ENCODE results near the gene GPC6.
A peak's percentile ranks its signal among the peaks of the same experiment; 100 is the strongest.

The GPC6 gene

DNA sequence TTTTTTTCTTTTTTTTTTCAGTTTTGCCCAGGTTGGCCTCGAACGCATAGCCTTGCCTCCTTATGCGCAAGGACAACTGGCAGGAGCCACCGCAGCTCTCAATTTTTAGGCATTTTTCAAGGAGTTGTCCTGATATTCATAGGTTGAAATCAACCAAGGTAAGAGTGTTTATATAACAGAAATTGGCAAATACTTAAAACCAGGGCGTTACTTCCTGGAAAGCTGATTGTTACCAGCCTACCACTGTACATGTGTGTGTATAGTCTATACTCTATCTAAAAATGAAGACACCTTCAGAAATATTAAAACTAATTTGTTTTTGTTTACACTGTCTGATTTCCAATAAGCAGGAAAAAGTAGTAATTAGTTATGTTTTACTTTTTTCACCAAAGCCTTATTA lies 39.2 kb downstream of the GPC6 start:
- Mint-ChIP-seq H3K4me1 (peaks cover 26% of the 10 kb centered on the region), H3K27ac (no peak overlapping the region), H3K27me3 (ENCODE audit: low read depth, poor library complexity) (peaks cover 3% of the 10 kb centered on the region), H3K9me3 (no peaks in the 10 kb centered on the region), H3K36me3 (ENCODE audit: low read depth) (no peaks in the 10 kb centered on the region), H3K4me3 (no peak overlapping the region)
- DNase-seq, result no peak
- TF ChIP-seq, protein P1, sequence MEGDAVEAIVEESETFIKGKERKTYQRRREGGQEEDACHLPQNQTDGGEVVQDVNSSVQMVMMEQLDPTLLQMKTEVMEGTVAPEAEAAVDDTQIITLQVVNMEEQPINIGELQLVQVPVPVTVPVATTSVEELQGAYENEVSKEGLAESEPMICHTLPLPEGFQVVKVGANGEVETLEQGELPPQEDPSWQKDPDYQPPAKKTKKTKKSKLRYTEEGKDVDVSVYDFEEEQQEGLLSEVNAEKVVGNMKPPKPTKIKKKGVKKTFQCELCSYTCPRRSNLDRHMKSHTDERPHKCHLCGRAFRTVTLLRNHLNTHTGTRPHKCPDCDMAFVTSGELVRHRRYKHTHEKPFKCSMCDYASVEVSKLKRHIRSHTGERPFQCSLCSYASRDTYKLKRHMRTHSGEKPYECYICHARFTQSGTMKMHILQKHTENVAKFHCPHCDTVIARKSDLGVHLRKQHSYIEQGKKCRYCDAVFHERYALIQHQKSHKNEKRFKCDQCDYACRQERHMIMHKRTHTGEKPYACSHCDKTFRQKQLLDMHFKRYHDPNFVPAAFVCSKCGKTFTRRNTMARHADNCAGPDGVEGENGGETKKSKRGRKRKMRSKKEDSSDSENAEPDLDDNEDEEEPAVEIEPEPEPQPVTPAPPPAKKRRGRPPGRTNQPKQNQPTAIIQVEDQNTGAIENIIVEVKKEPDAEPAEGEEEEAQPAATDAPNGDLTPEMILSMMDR (IDR thresholded peaks at IDR 0.05), result no peak

DNA sequence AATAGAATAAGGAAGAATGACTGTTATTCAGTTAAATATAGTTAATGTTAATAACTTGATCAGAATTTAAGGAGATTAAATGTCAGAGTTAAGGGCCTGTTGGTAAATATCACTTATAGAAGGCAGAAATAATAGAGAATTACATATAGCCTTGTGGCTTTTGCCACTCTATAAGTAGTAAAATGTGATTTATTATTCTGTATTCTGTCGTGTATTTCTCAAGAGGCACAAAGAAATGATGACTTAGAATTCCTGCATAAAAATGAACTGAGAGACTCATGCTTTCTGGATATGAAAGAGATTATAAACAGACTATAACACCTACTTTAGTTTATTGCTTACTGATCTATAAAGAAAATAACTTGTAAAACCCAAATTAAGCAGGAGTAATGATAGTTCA lies 40.1 kb downstream of the GPC6 start:
- no peak overlapping the region for H3K4me3 Mint-ChIP-seq
- H3K27ac Mint-ChIP-seq, result no peak overlapping the region
- no peaks in the 10 kb centered on the region for H3K36me3 Mint-ChIP-seq (ENCODE audit: low read depth)
- H3K4me1 Mint-ChIP-seq, result peaks cover 28% of the 10 kb centered on the region
- DNase-seq, result no peak
- H3K27me3 Mint-ChIP-seq (ENCODE audit: low read depth, poor library complexity), result peaks cover 3% of the 10 kb centered on the region
- TF ChIP-seq, protein P1 (IDR thresholded peaks at IDR 0.05), result no peak
- H3K9me3 Mint-ChIP-seq, result no peaks in the 10 kb centered on the region

DNA sequence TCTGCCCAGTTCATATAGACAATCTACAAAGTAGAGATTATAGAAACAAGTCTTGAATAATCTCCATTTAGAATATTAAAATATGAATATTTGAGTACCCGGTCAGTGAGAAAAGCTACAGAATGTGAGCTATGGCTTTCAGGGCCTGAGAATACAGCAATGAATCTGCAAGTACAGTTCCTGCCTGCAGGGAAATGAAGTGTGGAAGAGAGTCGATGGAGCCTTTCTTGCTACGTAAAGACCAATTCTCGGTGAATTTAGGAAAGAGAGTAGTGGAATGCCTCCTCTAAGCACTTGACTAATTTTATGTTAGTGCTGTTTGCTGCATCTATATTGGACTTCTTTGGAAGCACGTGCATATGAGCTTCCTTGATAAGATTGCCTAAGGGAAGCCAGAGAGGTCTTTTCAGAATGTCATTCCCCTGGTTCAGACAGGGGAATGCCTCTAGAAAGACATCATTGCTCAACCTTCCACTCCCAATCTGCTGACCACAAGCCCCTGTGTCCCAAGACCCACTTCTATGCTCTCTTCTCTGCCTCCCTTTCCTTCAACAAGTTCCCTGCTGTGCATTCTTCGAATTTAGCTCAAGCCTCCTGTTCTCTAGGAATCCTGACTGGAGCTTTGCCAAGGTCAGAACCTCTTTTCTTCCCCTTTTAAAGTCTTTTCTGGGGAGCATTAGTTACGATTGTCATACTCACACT lies 41.9 kb downstream of the GPC6 start:
- TF ChIP-seq, protein P1 (IDR thresholded peaks at IDR 0.05), result no peak
- Mint-ChIP-seq H3K9me3 (no peaks in the 10 kb centered on the region), H3K36me3 (ENCODE audit: low read depth) (no peaks in the 10 kb centered on the region), H3K27ac (peak overlapping the region; percentile 84), H3K27me3 (ENCODE audit: low read depth, poor library complexity) (no peaks in the 10 kb centered on the region), H3K4me3 (no peak overlapping the region), H3K4me1 (peaks cover 17% of the 10 kb centered on the region)
- DNase-seq, result no peak

DNA sequence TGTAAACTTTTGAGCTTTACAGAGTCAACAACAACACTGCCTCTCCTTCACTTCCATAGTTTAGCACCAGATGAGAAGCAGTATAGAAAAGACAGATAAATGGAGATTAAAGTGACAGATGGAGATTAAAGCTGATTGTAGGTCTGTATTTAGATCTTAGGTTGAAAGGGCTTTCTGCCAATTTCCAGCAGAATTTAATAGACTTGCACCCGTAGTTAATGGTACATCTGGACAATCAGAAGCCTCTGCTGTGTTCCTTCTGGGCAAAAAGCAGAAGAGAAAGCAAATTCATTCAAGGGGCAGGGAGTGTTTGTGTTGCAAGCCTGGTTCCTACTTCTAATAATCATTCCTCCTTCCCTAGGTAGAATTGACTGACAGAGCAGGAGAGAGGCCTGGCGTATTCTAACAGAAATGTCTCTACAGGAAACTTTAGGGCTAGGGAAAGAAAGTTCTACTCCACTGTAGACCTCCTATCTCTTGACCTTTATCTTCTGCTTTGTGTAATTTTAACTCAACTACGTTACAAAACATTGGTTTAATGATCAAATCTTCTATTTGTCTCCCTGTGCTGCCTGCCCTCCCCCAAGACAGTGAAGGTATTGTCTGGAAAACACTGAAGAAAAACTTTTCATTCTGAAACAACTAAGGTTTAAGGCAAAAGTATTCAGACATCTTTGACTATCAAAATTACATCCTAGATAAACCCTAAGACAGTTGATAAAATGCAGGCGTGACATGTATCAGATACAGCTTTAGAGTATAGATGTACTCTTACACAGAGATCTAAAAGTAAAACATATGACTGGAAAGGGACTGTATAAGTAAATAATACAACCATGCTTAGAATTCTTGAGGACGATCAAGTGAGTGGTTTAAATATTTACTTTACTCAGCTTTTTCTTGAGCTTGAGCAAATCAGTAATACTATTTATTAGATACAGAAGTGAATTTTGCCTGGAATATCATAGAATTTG lies 44.4 kb downstream of the GPC6 start:
- no peak for DNase-seq
- H3K36me3 Mint-ChIP-seq (ENCODE audit: low read depth), result no peaks in the 10 kb centered on the region
- no peaks in the 10 kb centered on the region for H3K27me3 Mint-ChIP-seq (ENCODE audit: low read depth, poor library complexity)
- no peaks in the 10 kb centered on the region for H3K9me3 Mint-ChIP-seq
- peak overlapping the region; percentile 43 for H3K27ac Mint-ChIP-seq
- TF ChIP-seq, protein P1 (IDR thresholded peaks at IDR 0.05), result no peak
- H3K4me3 Mint-ChIP-seq, result no peak overlapping the region
- peaks cover 18% of the 10 kb centered on the region for H3K4me1 Mint-ChIP-seq

DNA sequence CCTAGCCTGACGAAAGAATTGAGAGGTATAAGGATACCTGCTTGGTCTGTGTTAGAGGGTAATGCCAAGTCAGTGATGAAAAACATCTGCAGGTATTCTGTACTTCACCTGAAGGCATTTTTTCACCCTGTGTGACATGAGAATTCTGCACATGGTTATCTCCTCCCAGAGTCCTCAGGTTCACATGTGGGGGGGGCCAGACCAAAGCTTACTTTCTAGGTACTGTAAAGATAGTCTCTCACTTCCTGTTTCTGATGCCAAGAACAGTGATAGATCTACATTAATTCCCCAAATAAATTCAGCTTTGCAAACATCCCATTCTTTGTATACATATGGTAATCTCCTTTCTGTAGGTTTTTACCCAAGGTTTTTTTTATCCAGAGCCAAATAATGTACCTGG lies 53.4 kb downstream of the GPC6 start:
- no peaks in the 10 kb centered on the region for H3K9me3 Mint-ChIP-seq
- H3K4me1 Mint-ChIP-seq, result peaks cover 10% of the 10 kb centered on the region
- no peaks in the 10 kb centered on the region for H3K36me3 Mint-ChIP-seq (ENCODE audit: low read depth)
- DNase-seq, result no peak
- H3K4me3 Mint-ChIP-seq, result no peak overlapping the region
- H3K27ac Mint-ChIP-seq, result no peak overlapping the region
- TF ChIP-seq, protein P1 (IDR thresholded peaks at IDR 0.05), result no peak
- H3K27me3 Mint-ChIP-seq (ENCODE audit: low read depth, poor library complexity), result no peaks in the 10 kb centered on the region

Data from nephron progenitor cell (in vitro differentiated cells).